GM19035 (cell line): ENCODE results near the gene TMEM213.

Experiments
- ATAC-seq: cut with Tn5 transposase; IDR thresholded peaks from one replicate; pipeline ENCODE4 v1.9.1; 2021; ENCODE audit not compliant: unreplicated experiment

TMEM213 gene

DNA sequence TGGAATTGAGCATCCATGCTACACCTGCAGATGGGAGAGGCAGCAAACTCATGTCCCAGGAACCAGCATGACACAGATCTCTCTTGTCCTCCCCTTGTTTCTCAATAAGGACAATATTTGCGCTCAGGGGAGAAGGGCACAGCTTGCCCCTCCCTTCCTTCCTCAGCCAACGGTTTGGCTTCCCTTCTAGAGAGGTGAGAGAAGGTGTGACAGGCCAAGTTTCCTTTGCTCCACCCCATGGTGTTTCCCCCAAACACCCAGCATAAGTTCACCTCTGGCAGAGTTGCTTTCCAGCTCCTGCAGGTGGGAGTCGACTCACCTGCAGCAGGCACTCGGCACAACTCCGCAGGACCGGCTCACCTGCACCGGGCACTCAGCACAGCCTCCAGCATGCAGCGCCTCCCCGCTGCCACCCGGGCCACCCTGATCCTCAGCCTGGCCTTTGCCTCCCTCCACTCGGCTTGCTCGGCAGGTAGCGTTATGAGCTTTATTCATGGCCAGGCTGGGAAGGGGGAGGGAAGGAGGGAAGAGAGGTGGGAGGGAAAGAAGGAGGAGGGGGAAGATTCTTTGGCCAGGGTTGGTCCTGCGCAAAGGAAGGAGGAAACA lies at the start of gene TMEM213, which contains the start of gene ATP6V0A4:
Gene TMEM213, plus strand, starts transcription at position 280 of the 606 bp plus-strand sequence. Its CDS starts 111 bp downstream, at position 391.
Gene ATP6V0A4, minus strand, starts transcription at position 482 of the 606 bp plus-strand sequence. CDS start 26,949 bp downstream, outside the sequence.
- no peak for ATAC-seq

- ATAC-seq = no peak
Measured at GRCh38 chr7:138748666-138749065, 49.1 kb upstream of the TMEM213 start.

DNA sequence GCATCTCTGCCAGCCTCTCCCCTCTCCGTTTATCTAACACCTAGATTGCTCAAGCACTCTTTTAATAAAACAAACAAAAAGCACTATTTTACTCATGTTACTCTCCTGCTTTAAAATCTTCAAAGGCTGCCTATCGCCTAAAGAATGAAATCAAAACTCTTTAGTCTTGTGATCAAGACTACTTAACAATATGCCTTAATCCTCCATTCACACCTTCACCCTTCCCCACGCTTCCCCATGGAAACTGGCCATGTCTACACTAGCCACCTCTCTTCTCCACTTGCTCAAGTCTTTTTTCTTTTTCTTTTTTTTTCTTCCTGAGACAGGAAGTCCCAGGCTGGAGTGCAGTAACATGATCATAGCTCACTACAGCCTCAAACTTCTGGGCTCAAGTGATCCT lies 47.8 kb upstream of the TMEM213 start:
- ATAC-seq = no peak

- ATAC-seq = no peak
Measured at GRCh38 chr7:138750473-138750872, 47.3 kb upstream of the TMEM213 start.

- ATAC-seq = no peak
Measured at GRCh38 chr7:138750901-138751464, 46.8 kb upstream of the TMEM213 start.

- ATAC-seq = peak; percentile 57
Measured at GRCh38 chr7:138752518-138753149, 45.2 kb upstream of the TMEM213 start.

DNA sequence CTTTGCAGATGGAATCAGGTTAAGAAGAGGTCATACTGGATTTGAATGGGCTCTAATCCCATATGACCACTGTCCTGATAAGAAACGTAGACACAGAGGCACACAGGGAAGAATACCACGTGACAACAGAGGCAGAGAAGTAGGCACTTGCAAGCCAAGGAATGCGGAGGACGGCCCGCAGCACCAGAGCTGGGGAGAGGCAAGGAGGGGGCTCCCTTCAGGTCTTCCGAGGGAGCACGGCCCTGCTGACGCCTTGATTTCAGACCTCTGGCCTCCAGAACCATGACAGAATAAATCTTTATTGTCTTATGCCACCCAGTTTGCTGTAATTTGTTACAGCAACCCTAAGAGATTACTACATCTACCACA lies 44.7 kb upstream of the TMEM213 start:
- no peak for ATAC-seq

GRCh38 chr7:138753610-138754009 lies 44.2 kb upstream of the TMEM213 start:
- ATAC-seq = no peak

GRCh38 chr7:138755331-138755747 lies 42.5 kb upstream of the TMEM213 start:
- ATAC-seq = no peak

DNA sequence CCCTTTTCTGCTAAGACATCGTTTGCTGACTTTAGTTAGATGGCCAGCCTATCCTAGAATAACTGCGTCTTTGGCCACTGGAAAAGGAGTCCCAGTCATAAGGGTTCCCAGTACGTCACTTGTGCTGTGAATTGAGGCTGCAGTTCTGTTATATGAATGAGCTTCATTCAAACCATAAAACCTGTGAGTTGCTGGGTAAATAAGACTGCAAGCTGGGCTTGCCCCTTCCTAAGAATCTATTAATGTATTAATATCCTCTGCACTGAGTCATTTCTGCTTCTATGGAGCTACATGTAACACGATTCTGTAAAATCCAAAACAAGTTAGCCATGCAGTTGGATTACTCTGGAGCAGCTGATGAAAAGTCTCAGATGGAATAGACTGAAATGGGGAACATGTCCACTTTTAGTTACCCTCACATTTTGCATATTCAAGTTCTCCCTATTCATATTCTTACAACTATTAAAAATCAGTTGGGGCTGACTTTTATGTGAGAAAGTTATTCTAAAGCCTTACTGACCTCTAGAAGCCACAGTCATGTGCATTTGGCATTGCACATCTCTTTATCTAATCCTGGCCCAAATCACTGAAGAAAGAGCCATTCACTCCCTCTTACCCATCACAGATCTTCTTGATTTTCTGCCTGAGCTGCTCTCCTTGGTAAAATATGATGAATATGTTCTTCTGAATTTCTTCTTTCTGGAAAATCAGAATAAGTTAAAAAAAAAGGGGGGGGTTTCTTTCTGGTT lies 41.8 kb upstream of the TMEM213 start:
- no peak for ATAC-seq

- no peak for ATAC-seq
Measured at GRCh38 chr7:138756591-138757242, 41.1 kb upstream of the TMEM213 start.

DNA sequence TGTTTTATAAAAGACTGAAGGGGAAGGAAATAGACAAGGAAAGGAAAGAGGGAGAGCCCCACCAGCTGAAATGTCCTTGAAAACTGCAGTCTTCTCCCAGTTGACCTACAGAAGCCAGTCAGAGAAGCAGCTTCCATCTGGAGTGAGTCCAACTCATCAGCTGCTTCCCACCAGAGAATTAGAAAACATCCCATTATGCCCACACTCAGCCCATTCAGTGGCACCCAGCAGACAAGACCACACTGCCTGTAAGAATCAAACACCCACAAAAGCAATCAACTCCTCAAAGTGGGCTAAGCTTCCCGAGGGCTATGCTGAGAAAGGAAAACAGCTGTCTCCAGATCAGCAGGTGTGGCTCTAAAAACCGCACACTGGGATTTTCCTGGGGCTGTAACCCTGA lies 29.6 kb upstream of the TMEM213 start:
- ATAC-seq = no peak

- ATAC-seq = no peak
Measured at GRCh38 chr7:138770904-138771303, 26.9 kb upstream of the TMEM213 start.

GRCh38 chr7:138773176-138773575 lies 24.6 kb upstream of the TMEM213 start:
- no peak for ATAC-seq

DNA sequence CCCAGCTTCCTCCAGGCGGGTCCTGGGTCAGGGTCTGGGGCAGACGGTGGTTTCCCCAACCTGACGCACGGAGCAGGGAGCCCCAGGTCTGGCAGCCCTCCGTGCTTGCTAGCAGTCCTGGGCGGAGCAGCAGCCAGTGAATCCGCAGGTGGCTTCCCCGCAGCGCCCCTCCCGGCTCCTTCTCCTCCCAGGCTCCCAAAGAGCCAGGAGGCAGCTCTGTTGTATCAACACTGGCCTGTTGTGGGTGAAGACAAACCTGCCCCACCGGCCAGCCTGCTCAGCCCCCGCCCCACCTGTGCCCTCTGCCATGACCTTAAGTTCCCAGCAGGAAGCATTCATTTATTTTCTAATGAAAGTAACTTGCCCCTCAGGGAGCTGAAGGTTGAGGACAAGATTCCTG lies 24.0 kb upstream of the TMEM213 start:
- no peak for ATAC-seq

GRCh38 chr7:138776166-138776833 lies 21.5 kb upstream of the TMEM213 start:
- no peak for ATAC-seq

GRCh38 chr7:138781004-138781403 lies 16.8 kb upstream of the TMEM213 start:
- ATAC-seq = no peak

DNA sequence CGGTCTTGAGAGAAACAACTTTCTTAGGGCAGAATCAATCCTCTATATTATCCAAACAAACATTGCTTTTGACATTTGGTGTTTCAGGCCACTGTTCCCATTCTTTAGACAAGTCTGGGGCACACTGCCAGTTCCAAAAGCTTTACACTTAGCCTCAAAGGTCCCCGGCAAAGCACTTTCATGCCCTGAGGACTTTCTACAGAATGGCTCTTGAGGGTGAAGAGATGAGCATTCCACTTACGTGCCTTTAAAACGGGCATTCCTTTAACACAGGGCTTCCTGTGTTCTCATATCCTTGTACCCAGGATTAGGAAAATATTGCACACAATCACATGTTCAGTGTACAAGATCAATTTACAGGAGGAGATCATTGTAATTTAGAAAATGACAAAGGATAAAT lies 13.1 kb upstream of the TMEM213 start:
- no peak for ATAC-seq

DNA sequence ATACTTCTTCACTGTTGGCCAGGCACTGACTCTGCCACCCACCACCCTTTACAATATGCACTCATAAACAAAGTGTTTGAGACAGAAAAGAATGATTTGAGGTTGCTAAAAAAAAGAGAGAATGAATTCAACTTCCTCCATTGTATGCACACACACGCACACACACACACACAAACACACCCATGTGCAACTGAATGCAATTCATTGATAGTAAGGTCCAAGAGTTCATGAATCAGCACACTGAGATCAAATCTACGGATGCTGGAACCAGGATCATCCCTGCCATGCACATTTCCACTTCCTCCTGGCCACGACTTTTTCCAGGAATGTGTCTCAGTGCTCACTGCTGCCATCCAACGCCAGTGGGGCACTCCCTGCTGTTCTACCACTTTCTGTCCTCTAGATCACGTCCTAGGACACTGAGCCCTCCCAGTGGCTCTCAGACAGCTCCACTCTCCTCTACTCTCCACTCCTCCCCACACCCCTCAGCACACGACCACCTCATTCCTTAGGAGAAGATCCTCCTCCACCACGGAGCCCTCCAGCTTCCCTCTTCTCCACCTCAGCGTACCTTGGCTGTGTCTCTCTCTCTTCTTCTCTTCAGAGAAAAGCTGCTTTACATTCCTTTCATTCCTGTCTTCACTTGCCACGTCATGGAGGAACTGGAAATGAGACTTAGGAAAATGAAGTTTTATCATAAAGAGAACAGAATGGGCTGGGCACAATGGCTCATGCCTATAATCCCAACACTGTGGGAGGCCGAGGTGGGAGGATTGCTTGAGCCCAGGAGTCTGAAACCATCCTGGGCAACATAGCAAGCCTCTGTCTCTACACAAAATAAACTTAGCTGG lies 12.0 kb upstream of the TMEM213 start:
- no peak for ATAC-seq
